ENCODE measurements around the gene CSK.

- TF ChIP-seq CTCF (IDR thresholded peaks at IDR 0.05; ENCODE audit: borderline replicate concordance, extremely low read depth, low read length, poor library complexity, severe bottlenecking) (no peak), EZH2 (IDR thresholded peaks at IDR 0.05; ENCODE audit: borderline replicate concordance, low read depth, low read length, severe bottlenecking) (no peak)
Observed at GRCh38 chr15:74785194-74786032, 3.5 kb downstream of the CSK start.

All from DND-41 (cell line).